K562 (cell line): ENCODE data around the gene GOT2. TPM values are rescaled to one million over a fixed set of nuclear protein-coding genes. Genes with fewer than 3 reads are reported as not detected.

ENCODE experiments used
- GTF2F1 ChIP-seq: IDR thresholded peaks from 2 replicates; pipeline ENCODE4 v1.6.1; 2011; ENCODE audit warnings: low read depth, low read length, improper control_type of control experiment
- NFIC ChIP-seq: fragments of 450-650 bp; IDR thresholded peaks from 2 replicates; pipeline ENCODE4 v1.6.1; 2017; ENCODE audit warnings: mild to moderate bottlenecking, inconsistent platforms
- NR1H2 ChIP-seq: sonication (generic); formaldehyde crosslinking; IDR thresholded peaks from 2 replicates; pipeline ENCODE4 v1.4.0; 2020; ENCODE audit warnings: mild to moderate bottlenecking, missing genetic modification reagents
- SLC30A9 ChIP-seq: fragments of 250-450 bp; sonication (Bioruptor Pico); IDR thresholded peaks from 2 replicates; pipeline ENCODE4 v1.8.0; 2022; ENCODE audit warnings: mild to moderate bottlenecking, moderate library complexity
- SNIP1 ChIP-seq: fragments of 450-650 bp; IDR thresholded peaks from 2 replicates; pipeline ENCODE4 v1.7.1; 2017; ENCODE audit warnings: low read depth, mild to moderate bottlenecking
- TFAM ChIP-seq: fragments of 250-450 bp; sonication (Bioruptor Pico); conservative IDR thresholded peaks from 2 replicates; pipeline ENCODE4 v1.5.0; 2021; ENCODE audit warnings: mild to moderate bottlenecking, moderate library complexity
- polyA plus RNA-seq, 8 experiments: library from polyadenylated mRNA; depleted of rRNA in 4 of 8; stranded (reverse) in 5 of 8; unstranded in 3 of 8; fragments of >200 nt; fragmentation: Nextera tagmentation in 2 of 8; fragmentation: Illumina TruSeq in 1 of 8; extraction: Ambion mirVana in 2 of 8; extraction: Trizol in 1 of 8; gene quantifications; 2 replicates each; pipeline versions ENCODE4 v1.2.1 to v1.2.3, GENCODE V29; 2011 to 2014; ENCODE audit warnings: inconsistent platforms in 1 of 8, missing spikeins in 1 of 8
- total RNA-seq, 7 experiments: library from RNA; depleted of rRNA in 6 of 7; stranded (reverse); fragments of >200 nt in 6 of 7; fragmentation: Illumina TruSeq in 2 of 7; extraction: Trizol in 2 of 7; gene quantifications; 2 replicates each; pipeline versions ENCODE4 v1.2.1 to v1.2.3, GENCODE V29; 2011 to 2021; ENCODE audit warnings: low replicate concordance in 1 of 7
- TF ChIP-seq, protein P1 (sequence below): fragments of 450-650 bp; IDR thresholded peaks from 2 replicates; pipeline ENCODE4 v1.6.1; 2016; ENCODE audit warnings: antibody characterized with exemption
- TF ChIP-seq, protein P2 (sequence below): sonication (generic); formaldehyde crosslinking; IDR thresholded peaks from 2 replicates; pipeline ENCODE4 v1.8.0; 2022; ENCODE audit warnings: mild to moderate bottlenecking, missing genetic modification reagents
- TF ChIP-seq, protein P3 (sequence below): fragments of 450-650 bp; IDR thresholded peaks from 2 replicates; pipeline ENCODE4 v1.6.1; 2018; ENCODE audit not compliant: partially characterized antibody
- TF ChIP-seq, protein P4 (sequence below): fragments of 450-650 bp; IDR thresholded peaks from 2 replicates; pipeline ENCODE4 v1.6.1; 2016; ENCODE audit warnings: borderline replicate concordance
- TF ChIP-seq, protein P5 (sequence below): conservative IDR thresholded peaks from 2 replicates; pipeline ENCODE4 v1.6.1; 2011; ENCODE audit warnings: low read depth, mild to moderate bottlenecking, low read length; ENCODE audit not compliant: control insufficient read depth

Gene GOT2
- total and polyA plus RNA-seq, 9 of the 15 experiments (the other 6 are each of a cell fraction or from before 2014, with no cell fraction given): 43.1 to 190 (median 80.2) TPM

DNA sequence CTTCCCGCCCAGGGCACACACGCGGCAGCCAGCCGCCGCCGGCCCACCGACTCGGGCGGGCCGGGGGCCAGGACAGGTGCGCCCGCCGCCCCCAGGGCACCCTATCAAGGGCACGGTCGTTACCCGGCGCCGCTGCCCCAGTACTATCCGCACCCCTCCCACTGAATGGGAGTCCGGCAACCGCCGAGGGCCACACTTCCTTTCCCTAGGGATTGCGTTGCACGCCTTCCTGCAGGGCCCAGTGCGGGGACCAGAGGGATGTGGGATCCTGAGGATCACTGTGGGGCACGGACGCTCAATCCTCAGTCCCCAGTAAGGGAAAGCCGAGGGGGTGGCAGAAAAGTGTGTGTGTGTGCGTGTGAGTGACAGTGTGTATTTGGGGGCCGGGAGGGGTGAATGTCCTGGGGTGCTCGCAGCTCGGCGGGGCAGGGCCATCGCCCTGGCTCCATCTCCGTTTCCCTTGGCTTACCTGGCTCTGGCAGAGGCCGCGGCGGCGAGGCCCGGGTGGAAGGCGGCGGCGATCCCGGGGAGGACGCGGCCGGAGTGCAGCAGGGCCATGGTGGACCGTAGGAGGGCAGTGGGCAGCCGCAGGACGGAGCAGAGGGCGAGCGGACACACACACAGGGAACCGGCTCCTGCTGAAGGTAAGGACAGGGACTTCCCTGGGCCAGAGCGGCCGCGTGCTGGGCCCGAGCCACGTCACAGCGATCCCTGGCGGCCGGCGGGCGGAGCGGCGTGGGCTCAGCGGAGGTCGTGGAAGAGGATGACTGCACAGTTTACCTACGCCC lies at the start of gene GOT2 (continued):
- TF ChIP-seq, protein P1, sequence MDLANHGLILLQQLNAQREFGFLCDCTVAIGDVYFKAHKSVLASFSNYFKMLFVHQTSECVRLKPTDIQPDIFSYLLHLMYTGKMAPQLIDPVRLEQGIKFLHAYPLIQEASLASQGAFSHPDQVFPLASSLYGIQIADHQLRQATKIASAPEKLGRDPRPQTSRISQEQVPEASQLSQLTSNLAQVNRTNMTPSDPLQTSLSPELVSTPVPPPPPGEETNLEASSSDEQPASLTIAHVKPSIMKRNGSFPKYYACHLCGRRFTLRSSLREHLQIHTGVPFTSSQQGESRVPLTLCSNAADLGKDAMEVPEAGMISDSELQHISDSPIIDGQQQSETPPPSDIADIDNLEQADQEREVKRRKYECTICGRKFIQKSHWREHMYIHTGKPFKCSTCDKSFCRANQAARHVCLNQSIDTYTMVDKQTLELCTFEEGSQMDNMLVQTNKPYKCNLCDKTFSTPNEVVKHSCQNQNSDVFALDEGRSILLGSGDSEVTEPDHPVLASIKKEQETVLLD: no peak
- peak; percentile 15; the same call in 1 of the 2 replicates for TF ChIP-seq NR1H2 (CRISPR knock-in tag)
- TF ChIP-seq, protein P2, sequence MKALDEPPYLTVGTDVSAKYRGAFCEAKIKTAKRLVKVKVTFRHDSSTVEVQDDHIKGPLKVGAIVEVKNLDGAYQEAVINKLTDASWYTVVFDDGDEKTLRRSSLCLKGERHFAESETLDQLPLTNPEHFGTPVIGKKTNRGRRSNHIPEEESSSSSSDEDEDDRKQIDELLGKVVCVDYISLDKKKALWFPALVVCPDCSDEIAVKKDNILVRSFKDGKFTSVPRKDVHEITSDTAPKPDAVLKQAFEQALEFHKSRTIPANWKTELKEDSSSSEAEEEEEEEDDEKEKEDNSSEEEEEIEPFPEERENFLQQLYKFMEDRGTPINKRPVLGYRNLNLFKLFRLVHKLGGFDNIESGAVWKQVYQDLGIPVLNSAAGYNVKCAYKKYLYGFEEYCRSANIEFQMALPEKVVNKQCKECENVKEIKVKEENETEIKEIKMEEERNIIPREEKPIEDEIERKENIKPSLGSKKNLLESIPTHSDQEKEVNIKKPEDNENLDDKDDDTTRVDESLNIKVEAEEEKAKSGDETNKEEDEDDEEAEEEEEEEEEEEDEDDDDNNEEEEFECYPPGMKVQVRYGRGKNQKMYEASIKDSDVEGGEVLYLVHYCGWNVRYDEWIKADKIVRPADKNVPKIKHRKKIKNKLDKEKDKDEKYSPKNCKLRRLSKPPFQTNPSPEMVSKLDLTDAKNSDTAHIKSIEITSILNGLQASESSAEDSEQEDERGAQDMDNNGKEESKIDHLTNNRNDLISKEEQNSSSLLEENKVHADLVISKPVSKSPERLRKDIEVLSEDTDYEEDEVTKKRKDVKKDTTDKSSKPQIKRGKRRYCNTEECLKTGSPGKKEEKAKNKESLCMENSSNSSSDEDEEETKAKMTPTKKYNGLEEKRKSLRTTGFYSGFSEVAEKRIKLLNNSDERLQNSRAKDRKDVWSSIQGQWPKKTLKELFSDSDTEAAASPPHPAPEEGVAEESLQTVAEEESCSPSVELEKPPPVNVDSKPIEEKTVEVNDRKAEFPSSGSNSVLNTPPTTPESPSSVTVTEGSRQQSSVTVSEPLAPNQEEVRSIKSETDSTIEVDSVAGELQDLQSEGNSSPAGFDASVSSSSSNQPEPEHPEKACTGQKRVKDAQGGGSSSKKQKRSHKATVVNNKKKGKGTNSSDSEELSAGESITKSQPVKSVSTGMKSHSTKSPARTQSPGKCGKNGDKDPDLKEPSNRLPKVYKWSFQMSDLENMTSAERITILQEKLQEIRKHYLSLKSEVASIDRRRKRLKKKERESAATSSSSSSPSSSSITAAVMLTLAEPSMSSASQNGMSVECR (CRISPR knock-in tag): peak; percentile 73
- TF ChIP-seq, protein P3, sequence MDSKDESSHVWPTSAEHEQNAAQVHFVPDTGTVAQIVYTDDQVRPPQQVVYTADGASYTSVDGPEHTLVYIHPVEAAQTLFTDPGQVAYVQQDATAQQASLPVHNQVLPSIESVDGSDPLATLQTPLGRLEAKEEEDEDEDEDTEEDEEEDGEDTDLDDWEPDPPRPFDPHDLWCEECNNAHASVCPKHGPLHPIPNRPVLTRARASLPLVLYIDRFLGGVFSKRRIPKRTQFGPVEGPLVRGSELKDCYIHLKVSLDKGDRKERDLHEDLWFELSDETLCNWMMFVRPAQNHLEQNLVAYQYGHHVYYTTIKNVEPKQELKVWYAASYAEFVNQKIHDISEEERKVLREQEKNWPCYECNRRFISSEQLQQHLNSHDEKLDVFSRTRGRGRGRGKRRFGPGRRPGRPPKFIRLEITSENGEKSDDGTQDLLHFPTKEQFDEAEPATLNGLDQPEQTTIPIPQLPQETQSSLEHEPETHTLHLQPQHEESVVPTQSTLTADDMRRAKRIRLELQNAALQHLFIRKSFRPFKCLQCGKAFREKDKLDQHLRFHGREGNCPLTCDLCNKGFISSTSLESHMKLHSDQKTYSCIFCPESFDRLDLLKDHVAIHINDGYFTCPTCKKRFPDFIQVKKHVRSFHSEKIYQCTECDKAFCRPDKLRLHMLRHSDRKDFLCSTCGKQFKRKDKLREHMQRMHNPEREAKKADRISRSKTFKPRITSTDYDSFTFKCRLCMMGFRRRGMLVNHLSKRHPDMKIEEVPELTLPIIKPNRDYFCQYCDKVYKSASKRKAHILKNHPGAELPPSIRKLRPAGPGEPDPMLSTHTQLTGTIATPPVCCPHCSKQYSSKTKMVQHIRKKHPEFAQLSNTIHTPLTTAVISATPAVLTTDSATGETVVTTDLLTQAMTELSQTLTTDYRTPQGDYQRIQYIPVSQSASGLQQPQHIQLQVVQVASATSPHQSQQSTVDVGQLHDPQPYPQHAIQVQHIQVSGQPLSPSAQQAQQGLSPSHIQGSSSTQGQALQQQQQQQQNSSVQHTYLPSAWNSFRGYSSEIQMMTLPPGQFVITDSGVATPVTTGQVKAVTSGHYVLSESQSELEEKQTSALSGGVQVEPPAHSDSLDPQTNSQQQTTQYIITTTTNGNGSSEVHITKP: peak; percentile 32
- peak; percentile 87 for TF ChIP-seq SNIP1
- TF ChIP-seq, protein P4, sequence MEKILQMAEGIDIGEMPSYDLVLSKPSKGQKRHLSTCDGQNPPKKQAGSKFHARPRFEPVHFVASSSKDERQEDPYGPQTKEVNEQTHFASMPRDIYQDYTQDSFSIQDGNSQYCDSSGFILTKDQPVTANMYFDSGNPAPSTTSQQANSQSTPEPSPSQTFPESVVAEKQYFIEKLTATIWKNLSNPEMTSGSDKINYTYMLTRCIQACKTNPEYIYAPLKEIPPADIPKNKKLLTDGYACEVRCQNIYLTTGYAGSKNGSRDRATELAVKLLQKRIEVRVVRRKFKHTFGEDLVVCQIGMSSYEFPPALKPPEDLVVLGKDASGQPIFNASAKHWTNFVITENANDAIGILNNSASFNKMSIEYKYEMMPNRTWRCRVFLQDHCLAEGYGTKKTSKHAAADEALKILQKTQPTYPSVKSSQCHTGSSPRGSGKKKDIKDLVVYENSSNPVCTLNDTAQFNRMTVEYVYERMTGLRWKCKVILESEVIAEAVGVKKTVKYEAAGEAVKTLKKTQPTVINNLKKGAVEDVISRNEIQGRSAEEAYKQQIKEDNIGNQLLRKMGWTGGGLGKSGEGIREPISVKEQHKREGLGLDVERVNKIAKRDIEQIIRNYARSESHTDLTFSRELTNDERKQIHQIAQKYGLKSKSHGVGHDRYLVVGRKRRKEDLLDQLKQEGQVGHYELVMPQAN: peak; percentile 64; the same call in 1 of the 2 replicates
- 0 out of 2 replicates have a peak, but pooled peaks have one; percentile 43 for TF ChIP-seq GTF2F1
- TF ChIP-seq, protein P5, sequence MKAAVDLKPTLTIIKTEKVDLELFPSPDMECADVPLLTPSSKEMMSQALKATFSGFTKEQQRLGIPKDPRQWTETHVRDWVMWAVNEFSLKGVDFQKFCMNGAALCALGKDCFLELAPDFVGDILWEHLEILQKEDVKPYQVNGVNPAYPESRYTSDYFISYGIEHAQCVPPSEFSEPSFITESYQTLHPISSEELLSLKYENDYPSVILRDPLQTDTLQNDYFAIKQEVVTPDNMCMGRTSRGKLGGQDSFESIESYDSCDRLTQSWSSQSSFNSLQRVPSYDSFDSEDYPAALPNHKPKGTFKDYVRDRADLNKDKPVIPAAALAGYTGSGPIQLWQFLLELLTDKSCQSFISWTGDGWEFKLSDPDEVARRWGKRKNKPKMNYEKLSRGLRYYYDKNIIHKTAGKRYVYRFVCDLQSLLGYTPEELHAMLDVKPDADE: peak; percentile 71; the same call in 1 of the 2 replicates
- peak; percentile 94 for TF ChIP-seq NFIC
- no peak for TF ChIP-seq SLC30A9 (CRISPR knock-in tag)
- TF ChIP-seq TFAM (CRISPR knock-in tag): no peak
